ENCODE results near the gene DMXL1.

GRCh38 chr5:119289438-119290044 lies 218.7 kb downstream of the DMXL1 start:
- TF ChIP-seq ZNF664 (tag by site-specific recombination; IDR thresholded peaks at IDR 0.05) (no peak), CTCF (tag by site-specific recombination; IDR thresholded peaks at IDR 0.05) (no peak), ZFHX2 (tag by site-specific recombination; conservative IDR thresholded peaks at IDR 0.05) (no peak), ZNF221 (tag by site-specific recombination; IDR thresholded peaks at IDR 0.05; ENCODE audit: borderline replicate concordance) (no peak)

Data from HEK293 (cell line).